HCT116 (cell line): Measurements from ENCODE around the gene ZNF626. TPM values are rescaled to one million over a fixed set of nuclear protein-coding genes. Genes with fewer than 3 reads are reported as not detected.
"Not testable (repeated sequence)": the region's sequence is repeated elsewhere in the genome, so short reads cannot be mapped to it uniquely, and the experiment has no call there.

Experiments
- ATAC-seq: fragments of 200-7000 bp; cut with Tn5 transposase; 2 replicates; pipeline ENCODE4 v1.9.1; 2020; ENCODE audit warnings: mild to moderate bottlenecking, moderate library complexity
- BruUV-seq: library from RNA; stranded (reverse); fragments of 400-500 nt; replicated peaks from 2 replicates; lab custom pipeline; 2021; lab: Mats Ljungman, UMichigan
- CTCF ChIA-PET: fragments of 300-600 bp; sonication (Branson Sonifier 250); formaldehyde crosslinking; loops from one replicate; lab custom pipeline; 2021; ENCODE audit warnings: antibody characterized with exemption; lab: Charles Lee
- POLR2A ChIA-PET: fragments of 300-600, 350-600 bp; sonication (Branson Sonifier 250); formaldehyde crosslinking; loops from one replicate; lab custom pipeline; 2021; ENCODE audit warnings: antibody characterized with exemption; lab: Charles Lee
- RAD21 ChIA-PET, 2 experiments: fragments of 300-600 bp; sonication (Branson Sonifier 250); formaldehyde crosslinking; loops; one replicate each; lab custom pipeline; 2023; ENCODE audit warnings: low total read pairs in 2 of 2; ENCODE audit not compliant: uncharacterized antibody in 2 of 2, unreplicated experiment in 2 of 2, low non-redundant PET in 1 of 2; lab: Charles Lee
- DNase-seq: peaks from one replicate; pipeline ENCODE4 v3.0.0-alpha.2; 2010; ENCODE audit warnings: low read depth, low spot score
- H2AFZ ChIP-seq: fragments of 200-600 bp; shearing (Covaris generic), sonication (generic); 2 replicates; pipeline ENCODE4 v1.6.1; 2017; ENCODE audit warnings: low read depth, mixed run types, mixed read lengths, antibody characterized with exemption, low read length; ENCODE audit not compliant: poor library complexity, severe bottlenecking
- H3K27ac ChIP-seq: 2 replicates; pipeline ENCODE4 v1.5.1; 2012; ENCODE audit warnings: low read depth, low read length
- H3K27me3 ChIP-seq: fragments of 200-600 bp; sonication (generic); 2 replicates; pipeline ENCODE4 v1.6.1; 2016; ENCODE audit warnings: mixed run types, low read length, mixed read lengths; ENCODE audit not compliant: insufficient read depth
- H3K36me3 ChIP-seq, 2 experiments: fragments of 200-500 bp in 1 of 2; fragments of 200-600 bp in 1 of 2; sonication (Bioruptor generic) in 1 of 2; sonication (generic) in 1 of 2; 2 replicates each; pipeline versions ENCODE4 v1.5.1 to v1.6.1; 2014 to 2016; ENCODE audit warnings: low read length in 2 of 2, inconsistent platforms in 1 of 2, mixed read lengths in 1 of 2, mixed run types in 1 of 2; ENCODE audit not compliant: insufficient read depth in 2 of 2, control insufficient read depth in 1 of 2
- H3K4me1 ChIP-seq, 2 experiments: fragments of 200-600 bp in 1 of 2; sonication (generic) in 1 of 2; 2 replicates each; pipeline versions ENCODE4 v1.5.1 to v1.6.1; 2012 to 2017; ENCODE audit warnings: low read length in 2 of 2, inconsistent platforms in 1 of 2, mild to moderate bottlenecking in 1 of 2, mixed read lengths in 1 of 2, mixed run types in 1 of 2, moderate library complexity in 1 of 2; ENCODE audit not compliant: insufficient read depth in 2 of 2, control insufficient read depth in 1 of 2
- H3K4me2 ChIP-seq: fragments of 200-600 bp; sonication (generic); 2 replicates; pipeline ENCODE4 v1.6.1; 2017; ENCODE audit warnings: mixed run types, low read length, mixed read lengths
- H3K4me3 ChIP-seq, 2 experiments: fragments of 200-600 bp in 1 of 2; sonication (generic) in 1 of 2; replicated peaks in 1 of 2; 2 replicates each; pipeline ENCODE4 v1.5.1; 2011 to 2016; ENCODE audit warnings: low read length in 2 of 2, control low read depth in 1 of 2, low read depth in 1 of 2, mild to moderate bottlenecking in 1 of 2, mixed read lengths in 1 of 2, mixed run types in 1 of 2
- H3K79me2 ChIP-seq: fragments of 200-600 bp; sonication (generic); 2 replicates; pipeline ENCODE4 v1.6.1; 2017; ENCODE audit warnings: mild to moderate bottlenecking, mixed run types, low read length, moderate library complexity, mixed read lengths; ENCODE audit not compliant: insufficient read depth
- H3K9ac ChIP-seq: fragments of 200-600 bp; sonication (generic); 2 replicates; pipeline ENCODE4 v1.6.1; 2016; ENCODE audit warnings: low read length, mixed read lengths
- H3K9me2 ChIP-seq: fragments of 200-600 bp; sonication (generic), shearing (Covaris generic); 2 replicates; pipeline ENCODE4 v1.6.1; 2017; ENCODE audit warnings: mixed run types, mild to moderate bottlenecking, moderate library complexity; ENCODE audit not compliant: insufficient read depth
- H3K9me3 ChIP-seq, 2 experiments: fragments of 200-500 bp in 1 of 2; fragments of 200-600 bp in 1 of 2; sonication (Bioruptor generic) in 1 of 2; sonication (generic) in 1 of 2; 2 replicates each; pipeline ENCODE4 v1.6.1; 2014 to 2017; ENCODE audit warnings: low read length in 2 of 2, mixed read lengths in 2 of 2, inconsistent platforms in 1 of 2, low read depth in 1 of 2, mild to moderate bottlenecking in 1 of 2, mixed run types in 1 of 2, moderate library complexity in 1 of 2; ENCODE audit not compliant: control insufficient read depth in 1 of 2, insufficient read depth in 1 of 2
- H4K20me1 ChIP-seq: fragments of 200-600 bp; sonication (generic), shearing (Covaris generic); 2 replicates; pipeline ENCODE4 v1.6.1; 2017; ENCODE audit warnings: mixed run types, mild to moderate bottlenecking, moderate library complexity; ENCODE audit not compliant: insufficient read depth
- CEBPB ChIP-seq: IDR thresholded peaks from 2 replicates; pipeline ENCODE4 v1.6.1; 2012; ENCODE audit warnings: low read depth
- intact Hi-C: fragments of 100-400 bp; cut with micrococcal nuclease; formaldehyde crosslinking; loops from 2 replicates; pipeline ENCODE4 v1.10.0; 2022
- total RNA-seq: library from RNA; stranded (reverse); gene quantifications from one replicate; pipeline ENCODE4 v1.2.1, GENCODE V29; 2021; ENCODE audit not compliant: unreplicated experiment

The ZNF626 gene
- total RNA-seq, 1 experiment from 2014 or later, result not detected

GRCh38 chr19:20664901-20665781, 3.8 kb upstream of the ZNF626 start:
- ChIA-PET POLR2A (no interaction called here), CTCF (no interaction called here), RAD21 (no interaction called here)
- H3K36me3 ChIP-seq, result no peaks in the 10 kb centered on the region
- intact Hi-C loops, result no loop called here
- no peaks in the 10 kb centered on the region for H3K9me3 ChIP-seq
- ATAC-seq (no peak), DNase-seq (no peak)
- no peak overlapping the region for H3K27ac ChIP-seq
- H3K9ac ChIP-seq, result no peak overlapping the region
- H3K79me2 ChIP-seq, result no peaks in the 10 kb centered on the region
- H3K4me3 ChIP-seq, result no peak overlapping the region
- H3K4me1 ChIP-seq, result no peaks in the 10 kb centered on the region
- no TSS peak for BruUV-seq
- no peaks in the 10 kb centered on the region for H3K27me3 ChIP-seq
- no peak for TF ChIP-seq CEBPB
- TF ChIP-seq, all 23 proteins: peak for 0
- no peaks in the 10 kb centered on the region for H3K9me2 ChIP-seq
- H2AFZ ChIP-seq, result no peak overlapping the region
- H4K20me1 ChIP-seq, result no peaks in the 10 kb centered on the region
- H3K4me2 ChIP-seq, result no peak overlapping the region

GRCh38 chr19:20664475-20664874, 3.1 kb upstream of the ZNF626 start:
- H3K9me3 ChIP-seq, CTCF ChIA-PET, H3K79me2 ChIP-seq, H3K4me2 ChIP-seq, BruUV-seq, H3K4me1 ChIP-seq, DNase-seq, RAD21 ChIA-PET, H3K27ac ChIP-seq, H3K4me3 ChIP-seq, H2AFZ ChIP-seq, H4K20me1 ChIP-seq, H3K9ac ChIP-seq, H3K9me2 ChIP-seq, H3K36me3 ChIP-seq, H3K27me3 ChIP-seq, ATAC-seq, intact Hi-C loops, POLR2A ChIA-PET: not testable (repeated sequence)
